Ovary (tissue), 9 donors: ENCODE results near the gene PRKCE. TPM values are rescaled to one million over a fixed set of nuclear protein-coding genes. Genes with fewer than 3 reads are reported as not detected.

Source experiments
- DNase-seq, 5 donors: peaks; one replicate each; pipeline ENCODE4 v3.0.0-alpha.2; 2019 to 2020
- H3K27ac ChIP-seq, 2 donors: fragments of 200-600 bp; one replicate each; pipeline versions ENCODE4 v1.5.1 to v1.8.0; 2019 to 2022
- H3K27me3 ChIP-seq: fragments of 200-600 bp; one replicate; pipeline ENCODE4 v1.8.0; 2022
- H3K36me3 ChIP-seq: fragments of 200-600 bp; sonication (generic); one replicate; pipeline ENCODE4 v1.5.1; 2019
- H3K4me1 ChIP-seq: one replicate; pipeline ENCODE4 v1.8.1; 2013; ENCODE audit warnings: mild to moderate bottlenecking, moderate library complexity; ENCODE audit not compliant: insufficient read depth
- H3K4me3 ChIP-seq: fragments of 200-600 bp; sonication (generic); one replicate; pipeline ENCODE4 v1.5.1; 2017
- H3K9me3 ChIP-seq, 2 donors: fragments of 200-600 bp in 1 of 2; sonication (generic) in 1 of 2; one replicate each; pipeline versions ENCODE4 v1.5.1 to v1.8.1; 2013 to 2019; ENCODE audit warnings: mild to moderate bottlenecking in 1 of 2, moderate library complexity in 1 of 2
- CTCF ChIP-seq, 3 donors: fragments of 450-650 bp in 2 of 3; fragments of 200-600 bp in 1 of 3; IDR thresholded peaks; one replicate each; pipeline versions ENCODE4 v1.5.1 to v1.8.0; 2016 to 2022; ENCODE audit warnings: antibody characterized with exemption in 3 of 3, mild to moderate bottlenecking in 1 of 3
- EP300 ChIP-seq: sonication (generic); formaldehyde crosslinking; IDR thresholded peaks from one replicate; pipeline ENCODE4 v1.6.1; 2017; ENCODE audit warnings: antibody characterized with exemption
- POLR2A ChIP-seq: fragments of 450-650 bp; IDR thresholded peaks from one replicate; pipeline ENCODE4 v1.6.1; 2017; ENCODE audit warnings: antibody characterized with exemption, mild to moderate bottlenecking, moderate library complexity
- WGBS, 3 donors: extraction: QIAGEN DNeasy Blood & Tissue Kit in 1 of 3; methylation state at CpG; one replicate each; pipeline versions ENCODE4 v1.1.5 to v1.1.7; 2013 to 2017; 5-methylcytosine and 5-hydroxymethylcytosine counted together
- intact Hi-C, 4 donors: fragments of 100-400 bp; cut with DNase I; formaldehyde crosslinking; loops; one replicate each; pipeline versions ENCODE4 v1.11.0 to v1.15.1; 2022 to 2023
- polyA plus RNA-seq, 2 donors: library from polyadenylated mRNA; stranded (reverse); fragments of 200-250 nt in 1 of 2; fragments of 350-450 nt in 1 of 2; fragmentation: Illumina TruSeq in 1 of 2; extraction: RNeasy Lipid Tissue Mini Kit (QIAGEN cat#74804) in 1 of 2; gene quantifications; one replicate each; pipeline ENCODE4 v1.2.3, GENCODE V29; 2013 to 2014
- total RNA-seq, 7 donors: library from RNA; depleted of rRNA in 2 of 7; stranded (reverse); fragments of >200 nt in 2 of 7; fragmentation: NEBNext Ultra II Directional in 3 of 7; extraction: Animal tissue kit (Norgen Biotek cat#: 25700) in 3 of 7; gene quantifications; one replicate each; pipeline versions ENCODE4 v1.1.0 to v1.2.4, GENCODE V29; 2016 to 2023
- donor health status: DM: no; HTN: no; CAD: no; lungs with moderate emphysema.
- donor health status: DM: no; HTN: no; CAD: no.
- donor health status: Bipolar disorder and iron deficiency.
- donor health status: DM: yes; HTN: yes; CAD: no.
- donor health status: DM: no; HTN: no; CAD: no.
- donor health status: DM: yes; HTN: yes; CAD: no.

PRKCE gene
- total and polyA plus RNA-seq, 9 donors = 3.1 to 22.8 (median 12.8) TPM

- Histone ChIP-seq H3K27ac (no peak overlapping the region), H3K36me3 (no peaks in the 10 kb centered on the region), H3K9me3 (no peaks in the 10 kb centered on the region), H3K4me3 (no peak overlapping the region), H3K27me3 (no peaks in the 10 kb centered on the region), H3K4me1 (peaks cover 4% of the 10 kb centered on the region)
- DNase-seq = no peak
- intact Hi-C loops = no loop called here
- no peak for TF ChIP-seq CTCF (IDR thresholded peaks at IDR 0.05)
- TF ChIP-seq POLR2A = no peak
- TF ChIP-seq EP300 = no peak
These were observed 47.1 kb downstream of the PRKCE start for GRCh38 chr2:45698554-45698953.

GRCh38 chr2:45699032-45699658, 47.7 kb downstream of the PRKCE start:
- TF ChIP-seq CTCF (IDR thresholded peaks at IDR 0.05) (no peak), EP300 (no peak), POLR2A (no peak)
- Histone ChIP-seq H3K27me3 (no peaks in the 10 kb centered on the region), H3K27ac (no peak overlapping the region), H3K36me3 (no peaks in the 10 kb centered on the region), H3K4me1 (peaks cover 4% of the 10 kb centered on the region), H3K4me3 (no peak overlapping the region), H3K9me3 (no peaks in the 10 kb centered on the region)
- 78 to 87% (median 84%) methylated on average over 7 of the region's 7 CpGs for WGBS, 3 donors
- DNase-seq = no peak
- intact Hi-C loops = no loop called here

GRCh38 chr2:45700407-45701013, 49.0 kb downstream of the PRKCE start:
- H3K27ac ChIP-seq = no peak overlapping the region
- 91 to 94% (median 91%) methylated on average over 10 of the region's 10 CpGs for WGBS, 3 donors
- DNase-seq = no peak
- peaks cover 4% of the 10 kb centered on the region for H3K4me1 ChIP-seq
- TF ChIP-seq EP300 (no peak), POLR2A (no peak), CTCF (IDR thresholded peaks at IDR 0.05) (no peak)
- H3K36me3 ChIP-seq = no peaks in the 10 kb centered on the region
- no peaks in the 10 kb centered on the region for H3K9me3 ChIP-seq
- intact Hi-C loops = no loop called here
- no peak overlapping the region for H3K4me3 ChIP-seq
- no peaks in the 10 kb centered on the region for H3K27me3 ChIP-seq

- Histone ChIP-seq H3K4me1 (peaks cover 1% of the 10 kb centered on the region), H3K4me3 (no peak overlapping the region), H3K27ac (no peak overlapping the region), H3K27me3 (no peaks in the 10 kb centered on the region), H3K9me3 (no peaks in the 10 kb centered on the region), H3K36me3 (no peaks in the 10 kb centered on the region)
- intact Hi-C loops = no loop called here
- WGBS, 3 donors = 71 to 88% (median 72%) methylated on average over 5 of the region's 5 CpGs
- TF ChIP-seq POLR2A = no peak
- no peak for TF ChIP-seq EP300
- TF ChIP-seq CTCF (IDR thresholded peaks at IDR 0.05) = no peak
- DNase-seq = no peak
These were observed 53.8 kb downstream of the PRKCE start for GRCh38 chr2:45705233-45705632.
